KMS-11 (cell line): ENCODE measurements around the gene LRP2BP.

Source experiments
- H2AFZ ChIP-seq: fragments of 200-600 bp; sonication (generic); 2 replicates; pipeline ENCODE4 v1.6.1; 2016; ENCODE audit warnings: antibody characterized with exemption, mixed run types, low read depth
- H3K27ac ChIP-seq: fragments of 200-600 bp; sonication (generic); 2 replicates; pipeline ENCODE4 v1.6.1; 2016; ENCODE audit warnings: mild to moderate bottlenecking, mixed run types
- H3K27me3 ChIP-seq: fragments of 200-600 bp; sonication (generic); 2 replicates; pipeline ENCODE4 v1.6.1; 2017; ENCODE audit warnings: mild to moderate bottlenecking, low read depth, mixed run types, moderate library complexity; ENCODE audit not compliant: insufficient read depth
- H3K36me3 ChIP-seq: fragments of 200-600 bp; sonication (generic); 2 replicates; pipeline ENCODE4 v1.6.1; 2017; ENCODE audit warnings: mild to moderate bottlenecking, mixed run types; ENCODE audit not compliant: insufficient read depth
- H3K4me1 ChIP-seq: fragments of 200-600 bp; sonication (generic); 2 replicates; pipeline ENCODE4 v1.6.1; 2016; ENCODE audit warnings: mild to moderate bottlenecking, low read depth, mixed run types; ENCODE audit not compliant: poor library complexity, severe bottlenecking
- H3K4me2 ChIP-seq: fragments of 200-600 bp; sonication (generic); 2 replicates; pipeline ENCODE4 v1.7.0; 2016; ENCODE audit warnings: mild to moderate bottlenecking, mixed run types
- H3K4me3 ChIP-seq: fragments of 200-600 bp; sonication (generic); IDR thresholded peaks from 2 replicates; pipeline ENCODE4 v1.6.1; 2017; ENCODE audit warnings: low read depth, low read length, mixed read lengths; ENCODE audit not compliant: insufficient read depth
- H3K79me2 ChIP-seq: fragments of 200-600 bp; sonication (generic); 2 replicates; pipeline ENCODE4 v1.6.1; 2016; ENCODE audit warnings: low read depth, mixed run types; ENCODE audit not compliant: insufficient read depth
- H3K9ac ChIP-seq: fragments of 200-600 bp; sonication (generic); 2 replicates; pipeline ENCODE4 v1.6.1; 2016; ENCODE audit warnings: mild to moderate bottlenecking, mixed run types
- H4K20me1 ChIP-seq: fragments of 200-600 bp; sonication (generic); 2 replicates; pipeline ENCODE4 v1.6.1; 2016; ENCODE audit warnings: mild to moderate bottlenecking, mixed run types; ENCODE audit not compliant: insufficient read depth
- CTCF ChIP-seq: fragments of 200-600 bp; sonication (generic); conservative IDR thresholded peaks from 2 replicates; pipeline ENCODE4 v1.6.1; 2017; ENCODE audit warnings: low read depth, mild to moderate bottlenecking, antibody characterized with exemption, low read length, moderate library complexity, mixed read lengths

LRP2BP gene

GRCh38 chr4:185399466-185399865 is 3.7 kb upstream of the LRP2BP start:
- H3K4me2 ChIP-seq, result no peak overlapping the region
- no peak overlapping the region for H3K27ac ChIP-seq
- H3K27me3 ChIP-seq, result no peaks in the 10 kb centered on the region
- no peak overlapping the region for H3K4me3 ChIP-seq
- no peaks in the 10 kb centered on the region for H3K79me2 ChIP-seq
- H4K20me1 ChIP-seq, result no peaks in the 10 kb centered on the region
- no peak for TF ChIP-seq CTCF
- no peak overlapping the region for H3K9ac ChIP-seq
- H2AFZ ChIP-seq, result no peak overlapping the region
- H3K4me1 ChIP-seq, result peaks cover 34% of the 10 kb centered on the region
- no peaks in the 10 kb centered on the region for H3K36me3 ChIP-seq

- Histone ChIP-seq H3K79me2 (no peaks in the 10 kb centered on the region), H3K4me3 (no peak overlapping the region), H3K27me3 (no peaks in the 10 kb centered on the region), H3K36me3 (no peaks in the 10 kb centered on the region), H3K27ac (no peak overlapping the region), H2AFZ (no peak overlapping the region), H4K20me1 (no peaks in the 10 kb centered on the region), H3K4me1 (peaks cover 34% of the 10 kb centered on the region), H3K4me2 (no peak overlapping the region), H3K9ac (no peak overlapping the region)
- TF ChIP-seq CTCF, result no peak
Observed at GRCh38 chr4:185398618-185399017, 2.9 kb upstream of the LRP2BP start.

DNA sequence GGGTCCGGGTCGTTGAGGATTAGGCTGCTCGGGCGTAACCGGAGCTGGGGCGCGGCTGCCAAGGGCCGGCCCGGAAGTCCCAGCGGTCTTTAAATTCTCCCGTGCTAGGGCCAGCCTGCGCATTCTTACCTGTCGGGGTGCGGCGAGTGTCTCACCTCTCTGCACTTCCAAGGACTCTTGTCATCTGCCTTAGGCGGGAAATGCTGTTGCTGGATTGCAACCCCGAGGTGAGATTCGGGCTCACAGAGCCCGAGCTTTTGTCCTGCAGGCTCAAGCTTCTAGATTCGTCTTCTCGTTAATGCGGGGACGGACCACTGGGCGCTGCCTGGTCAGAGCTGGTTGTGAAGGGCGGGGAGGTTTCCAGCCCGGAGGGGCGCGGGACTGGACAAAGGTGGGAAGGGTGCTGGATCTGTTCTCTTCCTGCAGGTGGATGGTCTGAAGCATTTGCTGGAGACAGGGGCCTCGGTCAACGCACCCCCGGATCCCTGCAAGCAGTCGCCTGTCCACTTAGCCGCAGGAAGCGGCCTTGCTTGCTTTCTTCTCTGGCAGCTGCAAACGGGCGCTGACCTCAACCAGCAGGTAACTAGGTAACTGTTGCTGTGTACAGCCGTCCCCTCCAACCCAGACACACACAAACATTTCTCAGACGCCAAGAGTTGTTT is 1.1 kb upstream of the LRP2BP start, which contains the start of gene ANKRD37:
Gene ANKRD37 (plus strand): TSS at position 118 of the 662 bp plus-strand sequence. CDS start 83 bp downstream, at position 201.
- Histone ChIP-seq H2AFZ (peak within 1 kb of the TSS; percentile 88), H3K36me3 (no peaks in the 10 kb centered on the region), H3K9ac (peak within 1 kb of the TSS; percentile 93), H3K4me3 (no peak within 1 kb of the TSS), H3K4me1 (peaks cover 34% of the 10 kb centered on the region), H3K4me2 (peak within 1 kb of the TSS; percentile 99), H3K79me2 (no peaks in the 10 kb centered on the region), H3K27ac (peak within 1 kb of the TSS; percentile 92), H4K20me1 (no peaks in the 10 kb centered on the region), H3K27me3 (no peaks in the 10 kb centered on the region)
- no peak for TF ChIP-seq CTCF

- Histone ChIP-seq H3K79me2 (no peaks in the 10 kb centered on the region), H3K27ac (peak overlapping the region; percentile 92), H4K20me1 (no peaks in the 10 kb centered on the region), H3K9ac (peak overlapping the region; percentile 93), H3K27me3 (no peaks in the 10 kb centered on the region), H3K4me2 (peak overlapping the region; percentile 99), H3K4me3 (no peak overlapping the region), H2AFZ (peak overlapping the region; percentile 88), H3K4me1 (peaks cover 34% of the 10 kb centered on the region), H3K36me3 (no peaks in the 10 kb centered on the region)
- no peak for TF ChIP-seq CTCF
Observed at GRCh38 chr4:185395956-185396723, 416 bp upstream of the LRP2BP start.
